Measurements from ENCODE around the gene SMIM11.

SMIM11 gene

DNA sequence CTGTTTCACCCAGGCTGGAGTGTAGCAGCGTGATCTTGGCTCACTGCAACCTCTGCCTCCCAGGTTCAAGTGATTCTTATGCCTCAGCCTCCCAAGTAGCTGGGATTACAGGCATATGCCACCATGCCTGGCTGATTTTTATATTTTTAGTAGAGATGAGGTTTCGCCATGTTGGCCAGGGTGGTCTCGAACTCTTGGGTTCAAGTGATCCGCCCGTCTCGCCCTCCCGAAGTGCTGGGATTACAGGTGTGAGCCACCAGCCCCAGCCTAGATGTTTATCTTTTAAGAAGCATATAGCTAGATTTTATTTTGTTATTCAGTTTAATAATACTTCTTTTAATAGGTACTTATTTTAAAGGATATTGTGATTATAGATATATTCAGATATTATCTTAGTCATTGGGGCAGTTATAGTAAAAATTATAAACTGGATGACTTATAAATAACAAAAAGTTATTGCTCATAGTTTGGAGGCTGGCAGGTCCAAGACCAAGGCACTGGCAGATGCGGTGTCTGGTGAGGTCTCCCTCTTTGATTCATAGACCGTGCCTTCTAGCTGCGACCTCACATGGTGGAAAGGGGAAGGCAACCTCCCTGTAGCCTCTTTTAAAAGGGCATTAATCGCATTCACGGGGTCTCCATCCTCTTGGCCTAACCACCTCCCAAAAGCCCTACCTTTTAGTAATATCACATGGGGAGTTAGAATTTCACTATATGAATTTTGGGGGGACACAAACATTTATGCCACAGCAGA is 14.6 kb upstream of the SMIM11 start:
- TF ChIP-seq, protein P1, sequence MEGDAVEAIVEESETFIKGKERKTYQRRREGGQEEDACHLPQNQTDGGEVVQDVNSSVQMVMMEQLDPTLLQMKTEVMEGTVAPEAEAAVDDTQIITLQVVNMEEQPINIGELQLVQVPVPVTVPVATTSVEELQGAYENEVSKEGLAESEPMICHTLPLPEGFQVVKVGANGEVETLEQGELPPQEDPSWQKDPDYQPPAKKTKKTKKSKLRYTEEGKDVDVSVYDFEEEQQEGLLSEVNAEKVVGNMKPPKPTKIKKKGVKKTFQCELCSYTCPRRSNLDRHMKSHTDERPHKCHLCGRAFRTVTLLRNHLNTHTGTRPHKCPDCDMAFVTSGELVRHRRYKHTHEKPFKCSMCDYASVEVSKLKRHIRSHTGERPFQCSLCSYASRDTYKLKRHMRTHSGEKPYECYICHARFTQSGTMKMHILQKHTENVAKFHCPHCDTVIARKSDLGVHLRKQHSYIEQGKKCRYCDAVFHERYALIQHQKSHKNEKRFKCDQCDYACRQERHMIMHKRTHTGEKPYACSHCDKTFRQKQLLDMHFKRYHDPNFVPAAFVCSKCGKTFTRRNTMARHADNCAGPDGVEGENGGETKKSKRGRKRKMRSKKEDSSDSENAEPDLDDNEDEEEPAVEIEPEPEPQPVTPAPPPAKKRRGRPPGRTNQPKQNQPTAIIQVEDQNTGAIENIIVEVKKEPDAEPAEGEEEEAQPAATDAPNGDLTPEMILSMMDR (IDR thresholded peaks at IDR 0.05; ENCODE audit: low read depth, low read length, missing control alignments) = no peak
- DNase-seq (ENCODE audit: low read depth) = no peak
- in situ Hi-C loops (cut with HindIII; ENCODE audit: low sequenced_read_pairs) = no loop called here
- no peak overlapping the region for H3K4me3 ChIP-seq (ENCODE audit: low read depth, low read length)

- DNase-seq (ENCODE audit: low read depth) = no peak
- in situ Hi-C loops (cut with HindIII; ENCODE audit: low sequenced_read_pairs) = no loop called here
- H3K4me3 ChIP-seq (ENCODE audit: low read depth, low read length) = no peak overlapping the region
- TF ChIP-seq, protein P1 (IDR thresholded peaks at IDR 0.05; ENCODE audit: low read depth, low read length, missing control alignments) = no peak
Observed at GRCh38 chr21:34362136-34362444, 13.2 kb upstream of the SMIM11 start.

DNA sequence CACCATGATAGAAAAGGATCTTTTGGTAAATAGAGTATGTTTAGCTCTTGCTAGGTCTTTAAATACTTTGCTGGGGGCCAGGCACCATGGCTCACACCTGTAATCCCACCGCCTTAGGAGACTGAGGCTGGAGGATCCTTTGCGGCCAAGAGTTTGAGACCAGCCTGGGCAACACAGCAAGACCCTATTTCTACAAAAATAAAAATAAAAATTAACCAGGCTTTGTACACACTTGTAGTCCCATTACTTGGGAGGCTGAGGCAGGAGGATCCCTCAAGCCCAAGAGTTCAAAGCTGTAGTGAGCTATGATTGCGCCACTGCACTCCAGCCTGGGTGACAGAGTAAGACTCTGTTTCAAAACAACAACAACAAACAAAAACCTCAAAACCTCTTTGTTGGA is 12.6 kb upstream of the SMIM11 start:
- no peak overlapping the region for H3K4me3 ChIP-seq (ENCODE audit: low read depth, low read length)
- DNase-seq (ENCODE audit: low read depth) = no peak
- TF ChIP-seq, protein P1 (IDR thresholded peaks at IDR 0.05; ENCODE audit: low read depth, low read length, missing control alignments) = no peak
- in situ Hi-C loops (cut with HindIII; ENCODE audit: low sequenced_read_pairs) = no loop called here

- TF ChIP-seq, protein P1 (IDR thresholded peaks at IDR 0.05; ENCODE audit: low read depth, low read length, missing control alignments) = no peak
- in situ Hi-C loops (cut with HindIII; ENCODE audit: low sequenced_read_pairs) = no loop called here
- DNase-seq (ENCODE audit: low read depth) = no peak
- H3K4me3 ChIP-seq (ENCODE audit: low read depth, low read length) = no peak within 1 kb of the TSS
Observed at GRCh38 chr21:34363733-34364132, 11.6 kb upstream of the SMIM11 start, which contains the start of gene KCNE2. Gene KCNE2 (plus strand): TSS chr21:34364006. CDS start chr21:34370479, 6,473 bp downstream.

- no peak overlapping the region for H3K4me3 ChIP-seq (ENCODE audit: low read depth, low read length)
- in situ Hi-C loops (cut with HindIII; ENCODE audit: low sequenced_read_pairs) = no loop called here
- TF ChIP-seq, protein P1 (IDR thresholded peaks at IDR 0.05; ENCODE audit: low read depth, low read length, missing control alignments) = no peak
- DNase-seq (ENCODE audit: low read depth) = no peak
Observed at GRCh38 chr21:34364921-34365320, 10.4 kb upstream of the SMIM11 start.

DNA sequence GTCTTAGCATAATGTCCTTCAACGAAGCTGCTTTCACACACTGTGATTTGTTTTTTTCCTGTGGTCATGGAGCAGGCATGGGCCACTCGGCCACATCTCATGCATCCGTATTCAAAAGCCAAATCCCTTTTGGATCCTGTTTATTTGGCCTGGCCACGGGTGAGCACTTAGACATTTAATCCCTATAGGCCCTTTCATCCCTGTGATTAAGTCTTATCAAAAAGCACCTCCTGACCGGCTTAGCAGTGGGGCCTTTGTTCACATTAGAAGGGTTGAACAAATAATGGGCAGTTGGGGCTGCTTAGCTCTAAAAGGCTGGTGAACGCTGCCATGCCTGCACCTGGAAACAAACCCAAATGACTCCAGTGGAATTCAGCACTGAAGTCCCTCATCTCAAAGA is 9.5 kb upstream of the SMIM11 start:
- H3K4me3 ChIP-seq (ENCODE audit: low read depth, low read length) = no peak overlapping the region
- in situ Hi-C loops (cut with HindIII; ENCODE audit: low sequenced_read_pairs) = no loop called here
- TF ChIP-seq, protein P1 (IDR thresholded peaks at IDR 0.05; ENCODE audit: low read depth, low read length, missing control alignments) = no peak
- no peak for DNase-seq (ENCODE audit: low read depth)

Measured in astrocyte of the cerebellum (primary cell).